Endometrial microvascular endothelial cells (primary cell): ENCODE data around the gene TAS2R43. TPM values are rescaled to one million over a fixed set of nuclear protein-coding genes. Genes with fewer than 3 reads are reported as not detected.
"Not testable (repeated sequence)": the region's sequence is repeated elsewhere in the genome, so short reads cannot be mapped to it uniquely, and the experiment has no call there.

Experiments
- in situ Hi-C: cut with HindIII; loops from 2 replicates; pipeline ENCODE4 v1.10.0; 2017; ENCODE audit warnings: low sequenced_read_pairs, low pct_unique_long_range_greater_than_20kb; ENCODE audit errors: inconsistent ontology term
- total RNA-seq: library from RNA; depleted of rRNA; stranded (reverse); fragments of >200 nt; gene quantifications from one replicate; pipeline ENCODE4 v1.2.3, GENCODE V29; 2015; ENCODE audit errors: inconsistent ontology term

The TAS2R43 gene
- not detected for total RNA-seq

- in situ Hi-C loops = no loop called here
These were observed at the start of gene TAS2R43 for GRCh38 chr12:11092128-11092527. Gene TAS2R43 (minus strand): TSS chr12:11092313. CDS start chr12:11092229, 84 bp downstream.

GRCh38 chr12:11136075-11136474 lies 44.0 kb upstream of the TAS2R43 start:
- in situ Hi-C loops = no loop called here

GRCh38 chr12:11134305-11134704 lies 42.2 kb upstream of the TAS2R43 start, which contains the start of gene TAS2R30:
Gene TAS2R30 (minus strand): TSS chr12:11134644. CDS start chr12:11134244, 400 bp downstream.
- in situ Hi-C loops = no loop called here

GRCh38 chr12:11133816-11134215 lies 41.7 kb upstream of the TAS2R43 start:
- in situ Hi-C loops = no loop called here

- in situ Hi-C loops = no loop called here
These were observed 41.0 kb upstream of the TAS2R43 start for GRCh38 chr12:11133162-11133561.

- in situ Hi-C loops = no loop called here
These were observed 38.9 kb upstream of the TAS2R43 start for GRCh38 chr12:11130999-11131398.

- in situ Hi-C loops = no loop called here
These were observed 38.3 kb upstream of the TAS2R43 start for GRCh38 chr12:11130382-11130781.

GRCh38 chr12:11114130-11114529 lies 22.0 kb upstream of the TAS2R43 start:
- in situ Hi-C loops = not testable (repeated sequence)

- in situ Hi-C loops = not testable (repeated sequence)
These were observed 19.1 kb upstream of the TAS2R43 start for GRCh38 chr12:11111213-11111612.

GRCh38 chr12:11108862-11109261 lies 16.7 kb upstream of the TAS2R43 start:
- in situ Hi-C loops = no loop called here

- in situ Hi-C loops = no loop called here
These were observed 15.6 kb upstream of the TAS2R43 start for GRCh38 chr12:11107719-11108118.

- in situ Hi-C loops = no loop called here
These were observed 14.2 kb upstream of the TAS2R43 start for GRCh38 chr12:11106288-11106687.

GRCh38 chr12:11105546-11105945 lies 13.4 kb upstream of the TAS2R43 start:
- in situ Hi-C loops = no loop called here

GRCh38 chr12:11094910-11095309 lies 2.8 kb upstream of the TAS2R43 start:
- in situ Hi-C loops = not testable (repeated sequence)

GRCh38 chr12:11089246-11089645 lies 2.9 kb downstream of the TAS2R43 start:
- in situ Hi-C loops = no loop called here

GRCh38 chr12:11085419-11085818 lies 6.7 kb downstream of the TAS2R43 start:
- in situ Hi-C loops = no loop called here

- in situ Hi-C loops = no loop called here
These were observed 10.1 kb downstream of the TAS2R43 start for GRCh38 chr12:11081987-11082386.

GRCh38 chr12:11078246-11078645 lies 13.9 kb downstream of the TAS2R43 start:
- in situ Hi-C loops = loop anchor here (10.0 kb wide), 1 partner anchor 63 kb away; no protein-coding TSS in a partner anchor

GRCh38 chr12:11075642-11076041 lies 16.5 kb downstream of the TAS2R43 start:
- in situ Hi-C loops = loop anchor here (10.0 kb wide), 1 partner anchor 61 kb away; no protein-coding TSS in a partner anchor

GRCh38 chr12:11071414-11071813 lies 20.7 kb downstream of the TAS2R43 start:
- in situ Hi-C loops = loop anchor here (10.0 kb wide), 1 partner anchor 57 kb away; no protein-coding TSS in a partner anchor

- in situ Hi-C loops = loop anchor here (10.0 kb wide), 1 partner anchor 56 kb away; no protein-coding TSS in a partner anchor
These were observed 21.1 kb downstream of the TAS2R43 start for GRCh38 chr12:11070999-11071398.
